Stomach (tissue), 9 donors: ENCODE measurements around the gene SLC51A. TPM values are rescaled to one million over a fixed set of nuclear protein-coding genes. Genes with fewer than 3 reads are reported as not detected.

Experiments used
- DNase-seq, 2 donors: peaks; one replicate each; pipeline versions ENCODE4 v3.0.0 to v3.0.0-alpha.2; 2013 to 2019
- H3K27ac ChIP-seq, 5 donors: fragments of 200-600 bp in 4 of 5; sonication (generic) in 4 of 5; one replicate each; pipeline ENCODE4 v1.5.1; 2013 to 2019; ENCODE audit warnings: mild to moderate bottlenecking in 1 of 5, moderate library complexity in 1 of 5
- H3K27me3 ChIP-seq, 3 donors: fragments of 200-600 bp; sonication (generic); one replicate each; pipeline ENCODE4 v1.5.1; 2017 to 2019; ENCODE audit warnings: mixed run types in 1 of 3
- H3K36me3 ChIP-seq, 4 donors: fragments of 200-600 bp; sonication (generic); 1 replicate in 3 of 4; 2 replicates in 1 of 4; pipeline ENCODE4 v1.5.1; 2016 to 2019
- H3K4me1 ChIP-seq, 4 donors: fragments of 200-600 bp; sonication (generic); one replicate each; pipeline ENCODE4 v1.5.1; 2016 to 2019
- H3K4me3 ChIP-seq, 4 donors: fragments of 200-600 bp; sonication (generic) in 3 of 4; one replicate each; pipeline ENCODE4 v1.5.1; 2016 to 2019; ENCODE audit warnings: mild to moderate bottlenecking in 1 of 4
- H3K9me3 ChIP-seq, 4 donors: fragments of 200-600 bp; sonication (generic); one replicate each; pipeline ENCODE4 v1.5.1; 2016 to 2019
- CTCF ChIP-seq, 7 experiments: fragments of 450-650 bp in 4 of 7; fragments of 200-600 bp in 3 of 7; sonication (generic) in 3 of 7; IDR thresholded peaks; one replicate each; pipeline ENCODE4 v1.5.1; 2016 to 2019; ENCODE audit warnings: antibody characterized with exemption in 7 of 7, control low read depth in 2 of 7, mild to moderate bottlenecking in 1 of 7
- EP300 ChIP-seq: sonication (generic); formaldehyde crosslinking; IDR thresholded peaks from one replicate; pipeline ENCODE4 v1.6.1; 2017; ENCODE audit warnings: antibody characterized with exemption
- POLR2A ChIP-seq, 4 donors: fragments of 450-650 bp; IDR thresholded peaks; one replicate each; pipeline ENCODE4 v1.6.1; 2016; ENCODE audit warnings: antibody characterized with exemption in 4 of 4, control low read depth in 2 of 4, mild to moderate bottlenecking in 1 of 4, moderate library complexity in 1 of 4
- POLR2AphosphoS5 ChIP-seq, 3 donors: sonication (generic); formaldehyde crosslinking; IDR thresholded peaks; one replicate each; pipeline ENCODE4 v1.6.1; 2016; ENCODE audit warnings: antibody characterized with exemption in 3 of 3
- whole genome bisulfite sequencing, 5 donors: extraction: QIAGEN DNeasy Blood & Tissue Kit in 3 of 5; methylation state at CpG; one replicate each; pipeline versions ENCODE4 v1.1.5 to v1.1.7; 2013 to 2018; 5-methylcytosine and 5-hydroxymethylcytosine counted together
- intact Hi-C: fragments of 100-400 bp; cut with DNase I; formaldehyde crosslinking; loops from one replicate; pipeline ENCODE4 v1.15.1; 2023; ENCODE audit warnings: low total_unique reads
- polyA plus RNA-seq, 3 donors: library from polyadenylated mRNA; stranded (reverse); fragments of 200-250 nt; gene quantifications; one replicate each; pipeline ENCODE4 v1.2.3, GENCODE V29; 2013
- total RNA-seq, 5 donors: library from RNA; depleted of rRNA; stranded (reverse); fragments of >200 nt; gene quantifications; one replicate each; pipeline versions ENCODE4 v1.1.0 to v1.2.3, GENCODE V29; 2014 to 2016
- donor health status: healthy with polysubstance abuse.
- donor health status: Bipolar disorder and iron deficiency.
- donor health status: healthy.

Gene SLC51A
- total and polyA plus RNA-seq, 8 donors = 0.43 to 0.92 TPM; not detected in 6

- H3K4me3 ChIP-seq = no peak overlapping the region
- H3K27me3 ChIP-seq = no peaks in the 10 kb centered on the region
- 30 to 48% (median 37%) methylated on average over 14 of the region's 14 CpGs for WGBS, 5 donors
- H3K36me3 ChIP-seq = no peaks in the 10 kb centered on the region
- peak; percentile 39 to 72 for DNase-seq
- H3K27ac ChIP-seq = peak overlapping the region; percentile 33 to 86 (median 65)
- TF ChIP-seq EP300 (no peak), POLR2AphosphoS5 (IDR thresholded peaks at IDR 0.05) (peak in 1 of 3 donors; percentile 8)
- intact Hi-C loops = no loop called here
- no peaks in the 10 kb centered on the region for H3K9me3 ChIP-seq
- H3K4me1 ChIP-seq = peaks cover 27 to 52% (median 32%) of the 10 kb centered on the region in 4 donors
Observed at GRCh38 chr3:196192524-196193051, 23.7 kb upstream of the SLC51A start.

GRCh38 chr3:196193133-196193735 lies 23.1 kb upstream of the SLC51A start:
- Histone ChIP-seq H3K27me3 (no peaks in the 10 kb centered on the region), H3K4me1 (peaks cover 27 to 52% (median 32%) of the 10 kb centered on the region in 4 donors), H3K9me3 (no peaks in the 10 kb centered on the region), H3K4me3 (no peak overlapping the region), H3K27ac (peak overlapping the region; percentile 15 to 86 (median 65)), H3K36me3 (no peaks in the 10 kb centered on the region)
- intact Hi-C loops = no loop called here
- no peak for DNase-seq
- TF ChIP-seq EP300 = no peak
- TF ChIP-seq CTCF (IDR thresholded peaks at IDR 0.05) = no peak
- no peak for TF ChIP-seq POLR2AphosphoS5 (IDR thresholded peaks at IDR 0.05)
- TF ChIP-seq POLR2A (IDR thresholded peaks at IDR 0.05) = no peak
- WGBS, 5 donors = 55 to 65% (median 59%) methylated on average over 15 of the region's 15 CpGs

- DNase-seq = peak; percentile 71 to 90
- H3K27me3 ChIP-seq = no peaks in the 10 kb centered on the region
- H3K27ac ChIP-seq = peak overlapping the region; percentile 15 to 86 (median 65)
- no peaks in the 10 kb centered on the region for H3K9me3 ChIP-seq
- peaks cover 27 to 52% (median 32%) of the 10 kb centered on the region in 4 donors for H3K4me1 ChIP-seq
- WGBS, 5 donors = 26 to 61% (median 39%) methylated on average over 7 to 13 of the region's 13 CpGs
- H3K36me3 ChIP-seq = no peaks in the 10 kb centered on the region
- TF ChIP-seq POLR2AphosphoS5 (IDR thresholded peaks at IDR 0.05) = peak in 2 of 3 donors; percentile 23 to 49
- TF ChIP-seq CTCF (IDR thresholded peaks at IDR 0.05) = no peak
- TF ChIP-seq POLR2A (IDR thresholded peaks at IDR 0.05) = no peak
- no peak for TF ChIP-seq EP300
- H3K4me3 ChIP-seq = no peak overlapping the region
- intact Hi-C loops = no loop called here
Observed at GRCh38 chr3:196193736-196194541, 22.4 kb upstream of the SLC51A start.

GRCh38 chr3:196194542-196194915 lies 21.8 kb upstream of the SLC51A start:
- Histone ChIP-seq H3K36me3 (no peaks in the 10 kb centered on the region), H3K4me3 (no peak overlapping the region), H3K27me3 (no peaks in the 10 kb centered on the region), H3K27ac (peak overlapping the region in 3 of 5 donors; percentile 65 to 86 (median 77)), H3K4me1 (peaks cover 27 to 52% (median 32%) of the 10 kb centered on the region in 4 donors), H3K9me3 (no peaks in the 10 kb centered on the region)
- DNase-seq = no peak
- TF ChIP-seq POLR2A (IDR thresholded peaks at IDR 0.05) (no peak), EP300 (no peak), POLR2AphosphoS5 (IDR thresholded peaks at IDR 0.05) (no peak), CTCF (IDR thresholded peaks at IDR 0.05) (no peak)
- intact Hi-C loops = no loop called here
- 74 to 82% (median 81%) methylated on average over 5 of the region's 5 CpGs for WGBS, 5 donors
